Uterus (tissue), 4 donors: ENCODE data around the gene CRTC2. TPM values are rescaled to one million over a fixed set of nuclear protein-coding genes. Genes with fewer than 3 reads are reported as not detected.
"Not testable (repeated sequence)": the region's sequence is repeated elsewhere in the genome, so short reads cannot be mapped to it uniquely, and the experiment has no call there.

ENCODE experiments used
- DNase-seq, 2 donors: peaks; one replicate each; pipeline ENCODE4 v3.0.0-alpha.2; 2019 to 2020
- H3K27ac ChIP-seq, 2 donors: fragments of 200-600 bp; sonication (generic); 1 replicate in 1 of 2; 2 replicates in 1 of 2; pipeline ENCODE4 v1.5.1; 2016 to 2018
- H3K27me3 ChIP-seq, 2 donors: fragments of 200-600 bp; sonication (generic); one replicate each; pipeline ENCODE4 v1.5.1; 2018 to 2019; ENCODE audit warnings: control low read depth in 1 of 2
- H3K36me3 ChIP-seq, 2 donors: fragments of 200-600 bp; sonication (generic); one replicate each; pipeline ENCODE4 v1.5.1; 2019; ENCODE audit warnings: control low read depth in 1 of 2
- H3K4me1 ChIP-seq, 2 donors: fragments of 200-600 bp; sonication (generic); one replicate each; pipeline ENCODE4 v1.5.1; 2018 to 2019; ENCODE audit warnings: control low read depth in 1 of 2
- H3K4me3 ChIP-seq, 2 donors: fragments of 200-600 bp; sonication (generic); 1 replicate in 1 of 2; 2 replicates in 1 of 2; pipeline ENCODE4 v1.5.1; 2018 to 2019; ENCODE audit warnings: mild to moderate bottlenecking in 1 of 2
- H3K9me3 ChIP-seq, 2 donors: fragments of 200-600 bp; sonication (generic); one replicate each; pipeline ENCODE4 v1.5.1; 2019; ENCODE audit warnings: control low read depth in 1 of 2
- POLR2A ChIP-seq, 2 donors: fragments of 450-650 bp; IDR thresholded peaks; one replicate each; pipeline ENCODE4 v1.6.1; 2016; ENCODE audit warnings: antibody characterized with exemption in 2 of 2, mild to moderate bottlenecking in 1 of 2, moderate library complexity in 1 of 2
- intact Hi-C: fragments of 100-400 bp; cut with DNase I; formaldehyde crosslinking; loops from one replicate; pipeline ENCODE4 v1.15.1; 2023; ENCODE audit warnings: low total_unique reads
- total RNA-seq, 4 donors: library from RNA; depleted of rRNA in 3 of 4; stranded (reverse); fragments of >200 nt in 3 of 4; gene quantifications; one replicate each; pipeline versions ENCODE4 v1.1.0 to v1.2.4, GENCODE V29; 2014 to 2023
- TF ChIP-seq, protein P1 (sequence below), 4 experiments: fragments of 200-600 bp in 2 of 4; fragments of 450-650 bp in 2 of 4; sonication (generic) in 2 of 4; IDR thresholded peaks; one replicate each; pipeline ENCODE4 v1.5.1; 2016 to 2019; ENCODE audit warnings: antibody characterized with exemption in 4 of 4, mild to moderate bottlenecking in 2 of 4, moderate library complexity in 1 of 4
- donor health status: DM: yes; HTN: yes; CAD: no.

CRTC2 gene, protein sequence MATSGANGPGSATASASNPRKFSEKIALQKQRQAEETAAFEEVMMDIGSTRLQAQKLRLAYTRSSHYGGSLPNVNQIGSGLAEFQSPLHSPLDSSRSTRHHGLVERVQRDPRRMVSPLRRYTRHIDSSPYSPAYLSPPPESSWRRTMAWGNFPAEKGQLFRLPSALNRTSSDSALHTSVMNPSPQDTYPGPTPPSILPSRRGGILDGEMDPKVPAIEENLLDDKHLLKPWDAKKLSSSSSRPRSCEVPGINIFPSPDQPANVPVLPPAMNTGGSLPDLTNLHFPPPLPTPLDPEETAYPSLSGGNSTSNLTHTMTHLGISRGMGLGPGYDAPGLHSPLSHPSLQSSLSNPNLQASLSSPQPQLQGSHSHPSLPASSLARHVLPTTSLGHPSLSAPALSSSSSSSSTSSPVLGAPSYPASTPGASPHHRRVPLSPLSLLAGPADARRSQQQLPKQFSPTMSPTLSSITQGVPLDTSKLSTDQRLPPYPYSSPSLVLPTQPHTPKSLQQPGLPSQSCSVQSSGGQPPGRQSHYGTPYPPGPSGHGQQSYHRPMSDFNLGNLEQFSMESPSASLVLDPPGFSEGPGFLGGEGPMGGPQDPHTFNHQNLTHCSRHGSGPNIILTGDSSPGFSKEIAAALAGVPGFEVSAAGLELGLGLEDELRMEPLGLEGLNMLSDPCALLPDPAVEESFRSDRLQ
- 10 to 100 TPM in 2 of 4 donors, 1 to 10 TPM in 2; 5.9 to 57.2 (median 15.5) TPM for total RNA-seq

DNA sequence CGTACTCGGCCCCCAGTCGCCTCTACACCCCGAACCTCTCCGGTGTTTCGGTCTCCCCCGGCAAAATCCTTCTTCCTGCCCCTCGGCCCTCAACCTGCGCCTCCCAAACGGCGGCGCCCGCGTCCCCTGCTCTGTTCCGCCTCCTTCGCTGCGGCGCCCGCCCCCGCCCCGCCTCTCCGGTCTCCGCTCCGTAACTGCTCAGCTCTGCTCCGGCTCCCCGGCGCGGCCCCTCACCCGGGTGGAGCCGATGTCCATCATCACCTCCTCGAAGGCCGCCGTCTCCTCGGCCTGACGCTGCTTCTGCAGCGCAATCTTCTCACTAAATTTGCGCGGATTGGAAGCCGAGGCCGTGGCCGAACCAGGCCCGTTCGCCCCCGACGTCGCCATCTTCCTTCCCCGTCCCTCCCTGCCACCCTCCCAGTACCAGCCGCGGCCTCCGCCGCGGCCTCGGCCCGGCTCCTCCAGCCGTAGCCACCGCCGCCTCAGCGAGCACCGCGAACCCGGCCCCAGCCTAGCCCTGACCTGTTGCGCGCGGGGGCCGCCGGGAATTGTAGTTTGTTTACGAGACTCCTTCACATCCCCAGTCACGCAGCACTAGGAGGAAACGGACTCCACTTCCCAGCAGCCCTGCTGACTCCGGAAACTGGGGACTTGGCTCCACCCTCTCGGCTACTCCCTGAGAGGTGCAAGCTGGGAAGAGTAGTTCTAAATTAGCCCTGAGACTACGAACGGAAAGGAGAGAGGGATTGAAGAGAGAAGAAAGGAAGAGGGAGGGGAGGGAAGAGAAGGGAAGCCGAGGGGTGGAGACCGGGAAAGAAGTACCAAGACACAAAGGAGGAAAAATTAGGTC lies at the start of gene CRTC2:
Gene CRTC2, minus strand, starts transcription at position 502 of the 850 bp plus-strand sequence. Its CDS starts 115 bp downstream, at position 387.
- intact Hi-C loops = no loop called here
- peak; percentile 98 to 99 for DNase-seq
- peak within 1 kb of the TSS; percentile 85 to 86 for H3K27ac ChIP-seq
- H3K36me3 ChIP-seq = no peaks in the 10 kb centered on the region
- no peaks in the 10 kb centered on the region for H3K9me3 ChIP-seq
- H3K4me3 ChIP-seq = peak within 1 kb of the TSS; percentile 86 to 94
- no peaks in the 10 kb centered on the region for H3K27me3 ChIP-seq
- H3K4me1 ChIP-seq = peaks cover 6 to 27% of the 10 kb centered on the region in 2 donors
- peak; percentile 58 to 74 for TF ChIP-seq POLR2A (IDR thresholded peaks at IDR 0.05)
- TF ChIP-seq, protein P1, sequence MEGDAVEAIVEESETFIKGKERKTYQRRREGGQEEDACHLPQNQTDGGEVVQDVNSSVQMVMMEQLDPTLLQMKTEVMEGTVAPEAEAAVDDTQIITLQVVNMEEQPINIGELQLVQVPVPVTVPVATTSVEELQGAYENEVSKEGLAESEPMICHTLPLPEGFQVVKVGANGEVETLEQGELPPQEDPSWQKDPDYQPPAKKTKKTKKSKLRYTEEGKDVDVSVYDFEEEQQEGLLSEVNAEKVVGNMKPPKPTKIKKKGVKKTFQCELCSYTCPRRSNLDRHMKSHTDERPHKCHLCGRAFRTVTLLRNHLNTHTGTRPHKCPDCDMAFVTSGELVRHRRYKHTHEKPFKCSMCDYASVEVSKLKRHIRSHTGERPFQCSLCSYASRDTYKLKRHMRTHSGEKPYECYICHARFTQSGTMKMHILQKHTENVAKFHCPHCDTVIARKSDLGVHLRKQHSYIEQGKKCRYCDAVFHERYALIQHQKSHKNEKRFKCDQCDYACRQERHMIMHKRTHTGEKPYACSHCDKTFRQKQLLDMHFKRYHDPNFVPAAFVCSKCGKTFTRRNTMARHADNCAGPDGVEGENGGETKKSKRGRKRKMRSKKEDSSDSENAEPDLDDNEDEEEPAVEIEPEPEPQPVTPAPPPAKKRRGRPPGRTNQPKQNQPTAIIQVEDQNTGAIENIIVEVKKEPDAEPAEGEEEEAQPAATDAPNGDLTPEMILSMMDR (IDR thresholded peaks at IDR 0.05) = no peak

DNA sequence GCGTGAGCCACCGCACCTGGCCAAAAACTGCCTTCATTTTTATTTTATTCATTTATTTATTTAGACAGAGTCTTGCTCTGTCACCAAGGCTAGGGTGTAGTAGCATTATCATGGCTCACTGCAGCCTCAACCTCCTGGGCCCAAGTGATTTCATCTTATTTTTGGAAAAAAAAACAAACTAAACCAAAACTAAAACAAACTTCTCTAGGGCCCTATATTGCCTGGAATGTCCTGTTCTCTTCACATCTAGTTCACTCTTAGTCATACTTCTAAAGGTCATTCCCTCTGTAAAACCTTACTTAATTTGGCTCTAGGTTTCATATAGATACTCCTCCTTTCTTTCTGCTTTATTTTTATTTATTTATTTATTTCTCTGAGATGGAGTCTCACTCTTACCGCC lies 47.7 kb upstream of the CRTC2 start:
- no peaks in the 10 kb centered on the region for H3K9me3 ChIP-seq
- no peak overlapping the region for H3K4me3 ChIP-seq
- H3K36me3 ChIP-seq = no peaks in the 10 kb centered on the region
- no peaks in the 10 kb centered on the region for H3K27me3 ChIP-seq
- intact Hi-C loops = no loop called here
- no peak for TF ChIP-seq POLR2A (IDR thresholded peaks at IDR 0.05)
- TF ChIP-seq, protein P1 (IDR thresholded peaks at IDR 0.05) = no peak
- no peaks in the 10 kb centered on the region for H3K4me1 ChIP-seq
- H3K27ac ChIP-seq = no peak overlapping the region
- no peak for DNase-seq

DNA sequence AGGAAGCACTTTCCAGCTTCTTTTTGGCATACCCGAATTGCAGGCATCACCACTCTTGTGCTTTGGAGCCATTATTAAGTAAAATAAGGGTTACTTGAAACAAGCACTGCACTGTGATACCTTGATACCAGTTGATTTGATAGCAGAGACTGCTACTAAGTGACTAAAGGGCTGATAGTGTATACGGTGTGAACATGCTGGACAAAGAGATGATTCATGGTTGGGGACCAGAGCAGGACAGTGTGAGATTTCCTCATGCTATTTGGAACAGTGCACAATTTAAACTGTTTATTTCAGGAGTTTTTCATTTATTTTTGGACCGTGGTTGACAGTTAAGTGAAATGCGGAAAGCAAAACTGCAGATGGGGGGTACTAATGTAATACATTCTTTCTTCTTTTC lies 42.0 kb upstream of the CRTC2 start:
- H3K4me3 ChIP-seq = no peak overlapping the region

DNA sequence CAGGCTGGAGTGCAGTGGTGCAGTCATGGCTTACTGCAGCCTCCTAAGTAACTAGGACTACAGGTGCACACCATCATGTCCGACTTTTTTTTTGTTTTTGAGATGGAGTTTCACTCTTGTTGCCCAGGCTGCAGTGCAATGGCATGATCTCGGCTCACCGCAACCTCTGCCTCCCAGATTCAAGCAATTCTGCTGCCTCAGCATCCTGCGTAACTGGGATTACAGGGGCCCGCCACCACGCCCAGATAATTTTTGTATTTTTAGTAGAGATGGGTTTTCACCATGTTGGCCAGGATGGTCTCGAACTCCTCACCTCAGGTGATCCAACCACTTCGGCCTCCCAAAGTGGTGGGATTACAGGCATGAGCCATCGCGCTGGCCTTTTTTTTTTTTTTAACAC lies 38.5 kb upstream of the CRTC2 start:
- H3K27ac ChIP-seq, intact Hi-C loops, H3K4me3 ChIP-seq, DNase-seq, H3K27me3 ChIP-seq, H3K36me3 ChIP-seq, H3K9me3 ChIP-seq: not testable (repeated sequence)
- H3K4me1 ChIP-seq = peaks cover 0 to 10% of the 10 kb centered on the region in 2 donors

More for the DNA sequence above, 42.0 kb upstream of the CRTC2 start:
- intact Hi-C loops = no loop called here
- Histone ChIP-seq H3K4me1 (no peaks in the 10 kb centered on the region), H3K9me3 (no peaks in the 10 kb centered on the region), H3K27me3 (no peaks in the 10 kb centered on the region), H3K27ac (no peak overlapping the region), H3K36me3 (no peaks in the 10 kb centered on the region)
- no peak for TF ChIP-seq POLR2A (IDR thresholded peaks at IDR 0.05)
- TF ChIP-seq, protein P1 (IDR thresholded peaks at IDR 0.05) = no peak
- no peak for DNase-seq

DNA sequence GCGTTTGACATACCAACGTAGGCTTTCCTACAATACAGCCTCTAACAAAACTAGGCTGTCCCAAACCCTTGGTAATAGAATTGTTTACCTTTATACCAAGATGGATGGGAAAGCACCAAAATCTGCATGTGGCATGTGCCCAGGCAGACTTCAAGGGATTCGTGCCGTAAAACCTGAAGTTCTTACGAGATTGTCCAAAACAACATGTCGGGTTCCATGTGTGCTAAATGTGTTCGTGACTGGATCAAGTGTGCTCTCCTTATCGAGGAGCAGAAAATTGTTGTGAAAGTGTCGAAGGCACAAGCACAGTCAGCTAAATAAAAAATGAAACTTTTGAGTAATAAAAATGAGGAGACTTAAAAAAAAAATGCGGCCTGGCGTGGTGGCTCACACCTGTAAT lies 37.2 kb upstream of the CRTC2 start:
- Histone ChIP-seq H3K27me3 (no peaks in the 10 kb centered on the region), H3K27ac (no peak overlapping the region), H3K9me3 (no peaks in the 10 kb centered on the region), H3K4me1 (peaks cover 0 to 16% of the 10 kb centered on the region in 2 donors), H3K4me3 (no peak overlapping the region), H3K36me3 (no peaks in the 10 kb centered on the region)
- TF ChIP-seq POLR2A (IDR thresholded peaks at IDR 0.05) = no peak
- TF ChIP-seq, protein P1 (IDR thresholded peaks at IDR 0.05) = no peak
- DNase-seq = no peak
- intact Hi-C loops = no loop called here
